IPS-18c (cell line): ENCODE data around the gene NMNAT2.

Experiments
- H3K4me3 ChIP-seq: 2 replicates; pipeline ENCODE4 v1.7.0; 2013; ENCODE audit warnings: low read depth, mild to moderate bottlenecking, low read length, moderate library complexity; ENCODE audit not compliant: insufficient read depth
- H3K9me3 ChIP-seq: one replicate; pipeline ENCODE4 v1.6.1; 2013; ENCODE audit warnings: mild to moderate bottlenecking, low read length, moderate library complexity; ENCODE audit not compliant: control insufficient read depth, insufficient read depth

Gene NMNAT2

GRCh38 chr1:183272390-183272848 lies 145.8 kb downstream of the NMNAT2 start:
- H3K9me3 ChIP-seq = no peaks in the 10 kb centered on the region
- H3K4me3 ChIP-seq = no peak overlapping the region

- H3K9me3 ChIP-seq = no peaks in the 10 kb centered on the region
- H3K4me3 ChIP-seq = no peak overlapping the region
These were observed 147.5 kb downstream of the NMNAT2 start for GRCh38 chr1:183270541-183271141.

DNA sequence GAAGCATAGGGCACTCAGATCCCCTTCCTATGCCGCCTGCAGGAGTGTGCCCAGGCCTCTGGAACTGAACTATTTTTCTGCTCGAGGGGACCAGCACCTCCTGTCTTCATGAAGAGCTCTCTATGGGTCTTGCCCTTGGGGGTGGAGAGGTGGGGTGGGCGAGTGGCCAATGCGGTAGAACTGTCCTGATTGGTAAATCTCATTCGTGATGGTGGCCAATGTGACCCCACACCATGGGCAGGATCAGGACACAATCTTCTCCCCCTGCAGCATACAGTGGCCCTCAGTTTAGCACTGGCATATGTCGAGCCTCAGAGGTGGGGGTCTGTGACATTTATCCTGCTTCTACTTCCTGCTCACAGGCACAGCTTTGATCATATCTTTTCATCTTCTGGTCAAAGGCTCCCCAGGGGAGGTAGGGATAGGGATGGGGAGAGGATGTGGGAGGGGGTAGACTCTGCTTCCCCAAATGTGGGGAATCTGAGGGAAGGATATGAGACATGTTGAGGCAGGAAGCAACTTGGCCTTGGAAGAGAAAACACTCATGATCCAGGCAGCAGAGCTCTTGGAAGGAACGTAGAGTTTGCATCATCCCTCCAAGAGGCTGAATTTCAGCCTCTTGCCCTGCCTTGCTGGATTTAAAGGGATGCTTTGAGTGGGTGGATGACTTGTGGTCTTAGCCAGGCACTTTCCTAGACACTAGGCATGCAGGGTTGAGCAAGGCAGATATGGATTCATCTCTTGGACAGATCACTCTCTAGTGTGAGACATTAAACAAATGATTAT lies 150.3 kb downstream of the NMNAT2 start:
- no peaks in the 10 kb centered on the region for H3K9me3 ChIP-seq
- no peak overlapping the region for H3K4me3 ChIP-seq

DNA sequence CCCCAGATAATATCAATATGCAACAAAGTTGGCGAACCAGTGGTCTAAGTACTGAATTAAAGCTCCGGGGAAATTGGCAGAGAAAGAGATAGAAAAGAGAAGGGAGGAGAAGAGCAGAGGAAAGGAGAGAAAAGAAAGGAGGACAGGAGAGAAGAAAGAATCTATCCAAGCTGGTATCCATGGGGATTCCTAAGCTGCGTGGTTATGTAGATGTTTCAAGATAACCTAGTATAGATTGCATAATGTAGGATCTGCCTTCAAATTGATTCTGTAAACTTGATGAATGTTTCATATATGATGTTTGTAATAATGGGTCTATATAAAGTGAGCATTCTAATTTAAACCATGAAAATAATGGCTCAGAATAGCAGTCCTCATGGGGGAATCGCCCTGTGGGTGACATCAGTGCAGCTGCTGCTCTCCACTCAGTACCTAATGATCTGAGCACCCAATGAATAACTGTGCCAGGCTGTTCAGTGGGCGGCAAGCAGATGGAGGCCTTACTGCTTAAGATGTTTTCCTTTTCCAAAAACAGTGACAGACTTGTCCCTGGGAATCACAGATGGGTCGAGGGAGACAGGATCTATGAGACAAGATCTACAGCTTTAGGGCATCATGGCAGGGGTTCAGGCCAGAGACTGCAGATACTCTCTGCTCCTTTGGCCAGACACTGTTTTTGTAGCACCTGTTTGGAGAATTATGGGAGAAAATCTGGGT lies 154.1 kb downstream of the NMNAT2 start:
- Histone ChIP-seq H3K9me3 (no peaks in the 10 kb centered on the region), H3K4me3 (no peak overlapping the region)

DNA sequence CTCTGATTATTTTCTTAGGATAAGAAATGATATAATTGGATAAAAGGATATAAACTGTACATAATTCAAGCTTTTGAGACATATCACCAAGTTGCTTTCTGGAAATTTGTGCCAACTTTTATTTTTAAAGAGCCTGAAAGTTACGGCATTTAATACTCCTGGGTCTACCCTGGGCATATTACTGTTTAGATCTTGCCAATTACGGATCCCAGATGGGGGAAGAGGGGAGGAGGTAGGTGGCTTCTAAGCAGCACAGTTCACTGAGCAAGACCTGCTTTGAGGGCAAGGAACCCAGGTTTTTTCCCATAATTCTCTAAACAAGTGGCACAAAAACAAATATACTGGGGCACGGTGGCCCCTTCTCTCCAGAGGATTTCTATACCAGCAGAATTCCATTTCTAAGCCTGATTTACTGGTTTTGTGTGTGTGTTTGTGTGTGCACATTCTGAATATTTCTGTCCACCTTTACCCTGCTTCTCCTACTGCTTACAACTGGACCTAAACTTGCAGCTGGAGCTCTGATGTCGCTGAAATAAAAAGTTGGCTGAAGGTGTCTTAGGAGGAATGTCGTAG lies 155.5 kb downstream of the NMNAT2 start:
- Histone ChIP-seq H3K9me3 (no peaks in the 10 kb centered on the region), H3K4me3 (no peak overlapping the region)

- Histone ChIP-seq H3K4me3 (no peak overlapping the region), H3K9me3 (no peaks in the 10 kb centered on the region)
These were observed 158.3 kb downstream of the NMNAT2 start for GRCh38 chr1:183259924-183260323.

DNA sequence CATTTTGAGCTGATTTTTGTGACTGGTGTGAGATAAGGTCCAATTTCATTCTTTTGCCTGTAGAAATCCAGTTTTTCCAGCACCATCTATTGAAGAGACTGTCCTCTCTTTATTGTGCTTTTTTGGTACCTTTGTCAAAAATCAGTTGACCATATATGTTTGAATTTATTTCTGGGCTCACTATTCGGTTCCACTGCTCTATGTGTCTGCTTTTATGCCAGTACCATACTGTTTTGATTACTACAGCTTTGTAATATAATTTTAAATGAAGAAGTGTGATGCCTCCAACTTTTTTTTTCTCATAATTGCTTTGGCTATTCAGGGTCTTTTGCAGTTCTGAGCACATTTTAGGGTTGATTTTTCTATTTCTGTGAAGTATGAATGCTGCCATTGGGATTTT lies 163.1 kb downstream of the NMNAT2 start:
- H3K9me3 ChIP-seq = no peaks in the 10 kb centered on the region
- H3K4me3 ChIP-seq = no peak overlapping the region

GRCh38 chr1:183251959-183252450 lies 166.2 kb downstream of the NMNAT2 start:
- H3K9me3 ChIP-seq = no peaks in the 10 kb centered on the region
- no peak overlapping the region for H3K4me3 ChIP-seq

- no peak overlapping the region for H3K4me3 ChIP-seq
- no peaks in the 10 kb centered on the region for H3K9me3 ChIP-seq
These were observed 166.8 kb downstream of the NMNAT2 start for GRCh38 chr1:183251101-183251958.

GRCh38 chr1:183249941-183250452 lies 168.2 kb downstream of the NMNAT2 start:
- H3K4me3 ChIP-seq = no peak overlapping the region
- no peaks in the 10 kb centered on the region for H3K9me3 ChIP-seq

- Histone ChIP-seq H3K9me3 (no peaks in the 10 kb centered on the region), H3K4me3 (no peak overlapping the region)
These were observed 169.0 kb downstream of the NMNAT2 start for GRCh38 chr1:183248989-183249691.

- H3K9me3 ChIP-seq = no peaks in the 10 kb centered on the region
- no peak overlapping the region for H3K4me3 ChIP-seq
These were observed 170.2 kb downstream of the NMNAT2 start for GRCh38 chr1:183247931-183248330.

DNA sequence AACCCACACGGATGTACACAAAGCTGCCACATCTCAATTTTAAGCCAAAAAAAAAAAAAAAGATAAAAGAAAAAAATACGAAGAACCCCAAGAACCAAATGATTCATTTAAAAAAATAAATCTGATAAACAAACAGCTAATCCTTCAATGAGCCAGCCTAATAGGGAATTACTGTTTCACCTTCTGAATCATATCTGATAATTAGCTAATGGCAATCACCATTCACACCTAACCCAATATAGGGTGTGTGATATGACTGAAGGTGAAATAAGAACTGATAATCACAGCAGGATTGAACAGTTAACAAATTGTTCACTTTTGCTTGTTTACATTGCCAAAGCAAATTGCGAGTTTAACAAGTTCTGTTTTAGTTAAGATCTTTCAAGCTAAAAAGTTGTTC lies 170.7 kb downstream of the NMNAT2 start:
- no peaks in the 10 kb centered on the region for H3K9me3 ChIP-seq
- H3K4me3 ChIP-seq = no peak overlapping the region

GRCh38 chr1:183247066-183247465 lies 171.1 kb downstream of the NMNAT2 start:
- no peak overlapping the region for H3K4me3 ChIP-seq
- H3K9me3 ChIP-seq = no peaks in the 10 kb centered on the region

DNA sequence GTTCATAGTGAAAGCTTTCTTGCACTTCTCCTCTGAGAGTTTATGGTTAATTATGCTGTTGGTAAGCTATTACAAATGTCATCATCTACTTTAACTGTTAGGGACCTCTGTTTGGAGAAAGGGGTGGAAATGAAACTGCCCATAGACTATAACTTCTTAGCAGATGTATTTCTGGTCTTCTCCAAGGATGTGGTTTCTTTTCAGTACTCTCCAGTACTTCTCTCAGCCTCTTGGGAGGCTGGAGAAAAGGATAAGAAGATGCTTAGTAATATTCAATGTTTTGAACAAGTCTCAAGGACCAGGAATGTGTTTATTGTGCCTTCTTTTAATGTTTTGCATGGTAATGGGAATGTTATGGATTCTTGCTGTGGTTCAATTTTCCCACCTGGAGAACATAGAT lies 171.7 kb downstream of the NMNAT2 start:
- Histone ChIP-seq H3K9me3 (no peaks in the 10 kb centered on the region), H3K4me3 (no peak overlapping the region)

DNA sequence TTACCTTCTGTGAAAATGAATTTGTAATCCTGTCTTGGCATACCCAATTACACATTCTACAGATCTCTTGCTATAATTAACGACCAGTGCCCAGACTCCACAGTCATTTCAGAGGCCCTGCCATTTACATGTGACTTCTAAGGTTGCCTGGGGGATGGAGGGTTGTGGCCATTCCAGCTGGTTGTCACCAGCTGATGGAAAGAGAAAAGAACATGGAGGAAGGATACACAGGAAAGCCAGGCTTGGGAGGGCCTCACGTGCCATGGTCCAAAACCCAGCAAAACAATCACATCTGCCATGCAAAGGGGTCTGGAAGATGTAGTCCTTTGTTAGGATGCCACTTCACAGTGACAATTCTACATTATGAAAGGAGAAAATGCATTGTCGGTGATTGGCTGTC lies 172.8 kb downstream of the NMNAT2 start:
- Histone ChIP-seq H3K4me3 (no peak overlapping the region), H3K9me3 (no peaks in the 10 kb centered on the region)
